Stimulated activated CD4-positive, alpha-beta T cell treated with anti-CD3 and anti-CD28 coated beads, Interleukin-4, amount 100 ng/mL, for 1 hour (primary cell): ENCODE data around the gene SFTPA1.
"Not testable (repeated sequence)": the region's sequence is repeated elsewhere in the genome, so short reads cannot be mapped to it uniquely, and the experiment has no call there.

Source experiments
- DNase-seq: peaks from one replicate; pipeline ENCODE4 v3.0.0-alpha.2; 2020

The SFTPA1 gene

GRCh38 chr10:79611193-79611976 lies 646 bp downstream of the SFTPA1 start:
- DNase-seq, result not testable (repeated sequence)

GRCh38 chr10:79615577-79615976 lies 4.8 kb downstream of the SFTPA1 start:
- no peak for DNase-seq

GRCh38 chr10:79616164-79616563 lies 5.4 kb downstream of the SFTPA1 start:
- no peak for DNase-seq

GRCh38 chr10:79623663-79624062 lies 12.9 kb downstream of the SFTPA1 start:
- DNase-seq, result not testable (repeated sequence)

- DNase-seq, result no peak
Measured at GRCh38 chr10:79627075-79627474, 16.3 kb downstream of the SFTPA1 start.

GRCh38 chr10:79628083-79628482 lies 17.3 kb downstream of the SFTPA1 start:
- no peak for DNase-seq

- no peak for DNase-seq
Measured at GRCh38 chr10:79628988-79629954, 18.5 kb downstream of the SFTPA1 start.

- DNase-seq, result no peak
Measured at GRCh38 chr10:79629955-79630327, 19.2 kb downstream of the SFTPA1 start.

GRCh38 chr10:79636654-79637199 lies 26.0 kb downstream of the SFTPA1 start:
- not testable (repeated sequence) for DNase-seq

- DNase-seq, result no peak
Measured at GRCh38 chr10:79638318-79638717, 27.6 kb downstream of the SFTPA1 start.

GRCh38 chr10:79652695-79653094 lies 42.0 kb downstream of the SFTPA1 start:
- DNase-seq, result not testable (repeated sequence)

- DNase-seq, result not testable (repeated sequence)
Measured at GRCh38 chr10:79663287-79663686, 52.5 kb downstream of the SFTPA1 start.

GRCh38 chr10:79664686-79665085 lies 53.9 kb downstream of the SFTPA1 start:
- not testable (repeated sequence) for DNase-seq
